ENCODE results near the gene C22orf23. TPM values are rescaled to one million over a fixed set of nuclear protein-coding genes. Genes with fewer than 3 reads are reported as not detected.

Gene C22orf23
- total RNA-seq, 2 experiments from 2014 or later: not detected

DNA sequence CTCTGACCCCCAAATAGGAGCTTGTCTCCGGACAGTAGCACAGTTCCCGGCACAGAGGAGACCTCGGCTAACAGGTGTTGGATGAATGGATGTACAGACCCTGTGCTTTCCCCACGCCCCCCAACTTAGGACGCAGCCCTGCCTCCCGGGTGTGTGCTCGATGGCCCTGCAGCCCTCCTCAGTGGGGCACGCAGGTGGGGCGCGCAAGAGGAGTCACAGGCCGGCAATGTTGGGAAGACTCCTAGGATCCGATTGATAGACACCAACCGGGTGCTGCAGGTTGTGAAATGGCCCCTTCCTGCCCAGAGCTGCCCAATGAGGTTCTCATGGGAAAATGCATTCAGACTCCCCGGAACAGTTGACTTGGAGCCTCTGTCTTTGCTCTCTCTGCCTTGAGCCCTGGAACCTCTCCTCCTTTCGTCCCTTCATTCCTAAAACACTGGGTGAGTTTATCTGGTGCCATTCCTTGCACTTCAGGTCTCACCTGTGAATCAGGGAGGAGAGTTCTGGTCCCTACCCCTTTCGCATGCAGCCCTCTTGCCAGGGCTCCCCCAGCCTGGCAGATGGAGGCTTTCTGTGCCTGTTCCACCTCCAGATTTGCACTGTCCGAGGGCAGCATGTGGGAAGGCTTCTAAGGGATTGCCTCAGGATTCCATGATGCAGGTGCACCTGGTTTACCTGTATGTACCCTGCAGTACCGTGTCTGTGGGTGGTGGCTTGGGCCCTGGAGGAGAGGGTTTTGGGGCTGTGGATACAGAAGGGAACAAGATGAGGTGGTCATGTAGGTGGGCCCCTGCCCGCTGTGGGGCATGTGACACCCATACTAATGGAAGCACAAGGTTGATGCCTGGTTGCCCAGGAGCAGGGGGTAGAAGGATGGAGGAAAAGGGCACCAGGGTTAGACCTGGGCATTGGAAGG is 46.1 kb downstream of the C22orf23 start:
- TF ChIP-seq CTCF (IDR thresholded peaks at IDR 0.05): no peak
- Histone ChIP-seq H3K9me3 (ENCODE audit: control insufficient read depth in 1 of 2, insufficient read depth in 1 of 2, low read length in 2 of 2) (no peaks in the 10 kb centered on the region), H3K27me3 (ENCODE audit: control insufficient read depth in 1 of 2, insufficient read depth in 2 of 2, low read length in 2 of 2) (no peaks in the 10 kb centered on the region), H3K27ac (ENCODE audit: low read depth in 1 of 2, low read length in 2 of 2) (peak overlapping the region; percentile 55 to 64), H3K36me3 (ENCODE audit: insufficient read depth, low read length) (no peaks in the 10 kb centered on the region), H3K4me1 (ENCODE audit: insufficient read depth, low read length) (peaks cover 24% of the 10 kb centered on the region), H3K4me3 (ENCODE audit: low read length) (peak overlapping the region; percentile 60)
- H3K27me3 Mint-ChIP-seq: no peaks in the 10 kb centered on the region
- no peaks in the 10 kb centered on the region for H3K9me3 Mint-ChIP-seq
- H3K4me1 Mint-ChIP-seq (ENCODE audit: low read depth): peaks cover 40% of the 10 kb centered on the region
- H3K4me3 Mint-ChIP-seq: peak overlapping the region; percentile 86
- DNase-seq: no peak
- intact Hi-C loops (cut with DNase I, micrococcal nuclease): loop anchor here in 1 of 2 experiments (5.0 kb wide), 1 partner anchor 45 kb away; the partner anchor contains the start of genes C22orf23 and POLR2F
- H3K36me3 Mint-ChIP-seq (ENCODE audit: low read depth): peaks cover 3% of the 10 kb centered on the region
- POLR2A ChIA-PET: interaction anchor here (0.6 to 2.3 kb wide), 3 partner anchors 11 to 1842 kb away, joined by 3 to 37 read pairs (median 3); no protein-coding TSS in a partner anchor
- no peak for ATAC-seq (ENCODE audit: poor library complexity)
- H3K27ac Mint-ChIP-seq: peak overlapping the region; percentile 82
- CTCF ChIA-PET: interaction anchor here (1.6 kb wide), 1 partner anchor 24 kb away, joined by 7 read pairs; no protein-coding TSS in a partner anchor

DNA sequence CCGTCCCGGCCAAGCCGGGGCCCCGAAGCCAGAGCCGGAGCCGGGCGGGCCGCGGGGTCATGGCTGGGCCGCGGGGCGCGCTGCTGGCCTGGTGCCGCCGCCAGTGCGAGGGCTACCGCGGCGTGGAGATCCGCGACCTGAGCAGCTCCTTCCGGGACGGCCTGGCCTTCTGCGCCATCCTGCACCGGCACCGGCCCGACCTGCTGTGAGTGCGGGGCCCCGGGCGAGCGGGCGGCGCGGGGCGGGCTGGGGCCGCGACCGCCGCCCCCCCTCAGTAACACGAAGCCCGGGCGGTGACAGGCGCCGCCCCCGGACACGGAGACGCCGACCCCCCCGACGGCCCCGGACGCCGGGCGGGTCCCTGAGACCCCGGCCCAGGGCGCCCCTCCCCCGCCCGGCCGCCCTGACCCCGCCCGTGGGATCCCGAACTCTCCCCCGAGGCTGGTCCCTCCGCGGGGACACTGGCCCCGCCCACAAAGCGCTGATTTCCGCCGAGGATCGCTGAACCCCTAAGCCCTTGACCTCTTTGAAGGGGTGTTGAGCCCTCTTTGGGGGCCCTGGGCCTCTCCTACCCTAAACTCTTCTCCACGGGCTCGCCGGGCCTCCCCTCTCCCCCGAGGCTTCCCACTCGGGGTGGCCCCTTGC is 46.9 kb downstream of the C22orf23 start:
- Mint-ChIP-seq H3K27ac (peak overlapping the region; percentile 82), H3K4me3 (peak overlapping the region; percentile 86), H3K27me3 (no peaks in the 10 kb centered on the region), H3K36me3 (ENCODE audit: low read depth) (no peaks in the 10 kb centered on the region), H3K9me3 (no peaks in the 10 kb centered on the region), H3K4me1 (ENCODE audit: low read depth) (peaks cover 34% of the 10 kb centered on the region)
- DNase-seq (peak in 13 of 14 experiments; percentile 9 to 63 (median 37)), ATAC-seq (ENCODE audit: poor library complexity) (peak; percentile 45)
- intact Hi-C loops (cut with DNase I, micrococcal nuclease): loop anchor here in 1 of 2 experiments (1.0 to 5.0 kb wide), 2 partner anchors 28 to 46 kb away; partner anchors contain the start of genes C22orf23 and POLR2F
- Histone ChIP-seq H3K4me1 (ENCODE audit: insufficient read depth, low read length) (peaks cover 22% of the 10 kb centered on the region), H3K9me3 (ENCODE audit: control insufficient read depth in 1 of 2, insufficient read depth in 1 of 2, low read length in 2 of 2) (no peaks in the 10 kb centered on the region), H3K27me3 (ENCODE audit: control insufficient read depth in 1 of 2, insufficient read depth in 2 of 2, low read length in 2 of 2) (no peaks in the 10 kb centered on the region), H3K27ac (ENCODE audit: low read depth in 1 of 2, low read length in 2 of 2) (peak overlapping the region; percentile 55 to 64), H3K4me3 (ENCODE audit: low read length) (peak overlapping the region; percentile 60), H3K36me3 (ENCODE audit: insufficient read depth, low read length) (no peaks in the 10 kb centered on the region)
- CTCF ChIA-PET: interaction anchor here (0.6 to 1.7 kb wide), 6 partner anchors 10 to 58 kb away, joined by 3 to 12 read pairs (median 4); no protein-coding TSS in a partner anchor
- POLR2A ChIA-PET: interaction anchor here (0.6 to 2.3 kb wide), 11 partner anchors 10 to 248 kb away, joined by 3 to 37 read pairs (median 4); partner anchors contain the start of genes ANKRD54, C22orf23, EIF3L and GCAT
- no peak for TF ChIP-seq CTCF (IDR thresholded peaks at IDR 0.05)
